ENCODE data around the gene BMP3. TPM values are rescaled to one million over a fixed set of nuclear protein-coding genes. Genes with fewer than 3 reads are reported as not detected.

The BMP3 gene
- total and polyA plus RNA-seq, 2 of the 13 experiments (the other 11 are each of a cell fraction or from before 2014, with no cell fraction given): not detected

DNA sequence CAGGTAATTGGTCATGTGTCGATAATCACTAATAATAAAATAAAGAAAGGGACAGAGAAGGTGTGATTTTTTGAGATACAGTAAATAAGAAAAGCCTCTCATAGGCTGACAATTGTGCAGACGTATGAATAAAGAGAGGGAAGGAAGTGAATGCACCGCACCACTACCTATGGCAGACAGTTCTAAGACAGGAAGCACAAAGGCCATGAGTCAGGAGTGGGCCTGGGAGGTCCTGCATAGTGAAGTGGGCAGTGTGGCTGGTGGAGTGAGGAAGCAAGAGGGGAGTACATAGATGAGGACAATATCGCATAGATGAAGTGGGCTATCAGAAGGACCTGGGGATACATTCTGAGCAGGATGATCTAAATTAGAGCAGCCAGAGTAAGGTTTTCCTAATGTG lies 75.6 kb downstream of the BMP3 start:
- Histone ChIP-seq H2AFZ (ENCODE audit: low read length) (no peak overlapping the region), H3K36me3 (replicated peaks in 1 of 2; ENCODE audit: control insufficient read depth in 1 of 2, insufficient read depth in 2 of 2, low read length in 2 of 2) (no peaks in the 10 kb centered on the region), H3K9ac (ENCODE audit: insufficient read depth, low read depth, low read length) (no peak overlapping the region), H3K9me3 (ENCODE audit: low read length) (no peaks in the 10 kb centered on the region), H3K4me2 (ENCODE audit: low read depth, low read length) (no peak overlapping the region), H3K27ac (ENCODE audit: extremely low read length, insufficient read depth, low read length) (no peak overlapping the region), H3K27me3 (ENCODE audit: control insufficient read depth in 1 of 2, insufficient read depth in 2 of 2, low read length in 2 of 2) (no peaks in the 10 kb centered on the region), H3K4me3 (replicated peaks in 1 of 3; ENCODE audit: insufficient read depth in 1 of 3, low read depth in 2 of 3, low read length in 3 of 3) (no peak overlapping the region), H4K20me1 (ENCODE audit: insufficient read depth, low read length) (no peaks in the 10 kb centered on the region), H3K79me2 (ENCODE audit: insufficient read depth, low read length) (no peaks in the 10 kb centered on the region), H3K4me1 (ENCODE audit: insufficient read depth, low read length) (no peaks in the 10 kb centered on the region)
- ChIA-PET POLR2A (no interaction called here), CTCF (ENCODE audit: low intra/inter-chr PET ratio, low total read pairs) (no interaction called here)
- no peak for ATAC-seq
- 33% methylated on average over 4 of the region's 4 CpGs for WGBS (ENCODE audit: low lambda C conversion rate)
- FAIRE-seq: no peak
- DNase-seq (ENCODE audit: low spot score): no peak
- in situ Hi-C loops (cut with HindIII; ENCODE audit: extremely low pct_ligation_motif_present, low pct_unique_long_range_greater_than_20kb) (no loop called here), intact Hi-C loops (cut with micrococcal nuclease; ENCODE audit: unreplicated experiment) (no loop called here)
- no peak for TF ChIP-seq PPARG (CRISPR knock-in tag; conservative IDR thresholded peaks at IDR 0.05)
- TF ChIP-seq, protein P1, sequence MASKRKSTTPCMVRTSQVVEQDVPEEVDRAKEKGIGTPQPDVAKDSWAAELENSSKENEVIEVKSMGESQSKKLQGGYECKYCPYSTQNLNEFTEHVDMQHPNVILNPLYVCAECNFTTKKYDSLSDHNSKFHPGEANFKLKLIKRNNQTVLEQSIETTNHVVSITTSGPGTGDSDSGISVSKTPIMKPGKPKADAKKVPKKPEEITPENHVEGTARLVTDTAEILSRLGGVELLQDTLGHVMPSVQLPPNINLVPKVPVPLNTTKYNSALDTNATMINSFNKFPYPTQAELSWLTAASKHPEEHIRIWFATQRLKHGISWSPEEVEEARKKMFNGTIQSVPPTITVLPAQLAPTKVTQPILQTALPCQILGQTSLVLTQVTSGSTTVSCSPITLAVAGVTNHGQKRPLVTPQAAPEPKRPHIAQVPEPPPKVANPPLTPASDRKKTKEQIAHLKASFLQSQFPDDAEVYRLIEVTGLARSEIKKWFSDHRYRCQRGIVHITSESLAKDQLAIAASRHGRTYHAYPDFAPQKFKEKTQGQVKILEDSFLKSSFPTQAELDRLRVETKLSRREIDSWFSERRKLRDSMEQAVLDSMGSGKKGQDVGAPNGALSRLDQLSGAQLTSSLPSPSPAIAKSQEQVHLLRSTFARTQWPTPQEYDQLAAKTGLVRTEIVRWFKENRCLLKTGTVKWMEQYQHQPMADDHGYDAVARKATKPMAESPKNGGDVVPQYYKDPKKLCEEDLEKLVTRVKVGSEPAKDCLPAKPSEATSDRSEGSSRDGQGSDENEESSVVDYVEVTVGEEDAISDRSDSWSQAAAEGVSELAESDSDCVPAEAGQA (IDR thresholded peaks at IDR 0.05; ENCODE audit: low read depth): no peak
- TF ChIP-seq, protein P1 (CRISPR knock-in tag; IDR thresholded peaks at IDR 0.05; ENCODE audit: borderline replicate concordance): no peak
- no peak for TF ChIP-seq ONECUT2 (CRISPR knock-in tag; IDR thresholded peaks at IDR 0.05)
- TF ChIP-seq RFX3 (CRISPR knock-in tag; IDR thresholded peaks at IDR 0.05): no peak
- TF ChIP-seq, protein P2, sequence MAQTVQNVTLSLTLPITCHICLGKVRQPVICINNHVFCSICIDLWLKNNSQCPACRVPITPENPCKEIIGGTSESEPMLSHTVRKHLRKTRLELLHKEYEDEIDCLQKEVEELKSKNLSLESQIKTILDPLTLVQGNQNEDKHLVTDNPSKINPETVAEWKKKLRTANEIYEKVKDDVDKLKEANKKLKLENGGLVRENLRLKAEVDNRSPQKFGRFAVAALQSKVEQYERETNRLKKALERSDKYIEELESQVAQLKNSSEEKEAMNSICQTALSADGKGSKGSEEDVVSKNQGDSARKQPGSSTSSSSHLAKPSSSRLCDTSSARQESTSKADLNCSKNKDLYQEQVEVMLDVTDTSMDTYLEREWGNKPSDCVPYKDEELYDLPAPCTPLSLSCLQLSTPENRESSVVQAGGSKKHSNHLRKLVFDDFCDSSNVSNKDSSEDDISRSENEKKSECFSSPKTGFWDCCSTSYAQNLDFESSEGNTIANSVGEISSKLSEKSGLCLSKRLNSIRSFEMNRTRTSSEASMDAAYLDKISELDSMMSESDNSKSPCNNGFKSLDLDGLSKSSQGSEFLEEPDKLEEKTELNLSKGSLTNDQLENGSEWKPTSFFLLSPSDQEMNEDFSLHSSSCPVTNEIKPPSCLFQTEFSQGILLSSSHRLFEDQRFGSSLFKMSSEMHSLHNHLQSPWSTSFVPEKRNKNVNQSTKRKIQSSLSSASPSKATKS (CRISPR knock-in tag; IDR thresholded peaks at IDR 0.05): no peak
- no peak for TF ChIP-seq GFI1 (CRISPR knock-in tag; IDR thresholded peaks at IDR 0.05; ENCODE audit: borderline replicate concordance)
- BruUV-seq (replicated peaks): no TSS peak

Other genes with a start within 250 kb of the BMP3 start
- gene PRKG2, start 184.5 kb downstream of the BMP3 start, total RNA-seq (2016; rRNA removed; fragmentation: Illumina TruSeq; extraction: Trizol): 0.04 TPM in 1 of 2 replicates, not detected in the other
- 0.03 and 0.04 TPM in 2 replicates for gene PRKG2, start 184.5 kb downstream of the BMP3 start, polyA plus RNA-seq (2011; rRNA removed)

All from HepG2 (cell line).